GM18507 (cell line): ENCODE results near the gene ITPKA.
A peak's percentile ranks its signal among the peaks of the same experiment; 100 is the strongest.
"Not testable (repeated sequence)": the region's sequence is repeated elsewhere in the genome, so short reads cannot be mapped to it uniquely, and the experiment has no call there.

Source experiments
- DNase-seq: peaks from one replicate; pipeline ENCODE4 v3.0.0; 2011; ENCODE audit warnings: low read depth; ENCODE audit not compliant: insufficient read length; ENCODE audit errors: extremely low spot score
- FAIRE-seq: peaks from 2 replicates; lab custom pipeline; 2011; peaks lifted over from hg19 to GRCh38; lab: Jason Lieb, UNC

Gene ITPKA

GRCh38 chr15:41493205-41493901, at the start of gene ITPKA:
Gene ITPKA, plus strand, starts transcription at chr15:41493874. Its CDS starts 54 bp downstream, at chr15:41493928.
- FAIRE-seq = no peak
- peak; percentile 75 for DNase-seq

DNA sequence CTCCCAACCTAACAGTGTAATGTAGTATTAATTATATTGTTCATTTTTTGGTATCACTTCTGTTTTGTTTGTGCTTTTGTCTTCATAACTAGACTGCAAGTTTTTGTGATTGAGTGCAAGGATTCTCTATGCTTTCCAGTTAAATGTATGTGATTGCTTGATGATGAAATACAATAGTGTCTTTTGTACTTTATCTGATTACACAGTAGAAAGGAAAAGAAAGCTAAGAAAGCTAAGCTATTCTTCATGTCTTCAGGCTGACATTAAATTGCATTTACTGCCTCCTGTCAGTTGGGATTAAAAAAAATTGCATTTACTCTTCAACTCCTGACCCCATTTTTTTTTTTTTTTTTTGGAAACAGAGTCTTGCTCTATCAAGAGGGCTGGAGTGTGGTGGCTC, 48.3 kb upstream of the ITPKA start:
- FAIRE-seq (no peak), DNase-seq (no peak)

GRCh38 chr15:41462084-41462795, 31.4 kb upstream of the ITPKA start:
- DNase-seq (no peak), FAIRE-seq (no peak)

- DNase-seq = no peak
- no peak for FAIRE-seq
Observed at GRCh38 chr15:41464889-41465580, 28.6 kb upstream of the ITPKA start.

GRCh38 chr15:41465822-41466421, 27.8 kb upstream of the ITPKA start:
- DNase-seq (no peak), FAIRE-seq (peak; percentile 73)

DNA sequence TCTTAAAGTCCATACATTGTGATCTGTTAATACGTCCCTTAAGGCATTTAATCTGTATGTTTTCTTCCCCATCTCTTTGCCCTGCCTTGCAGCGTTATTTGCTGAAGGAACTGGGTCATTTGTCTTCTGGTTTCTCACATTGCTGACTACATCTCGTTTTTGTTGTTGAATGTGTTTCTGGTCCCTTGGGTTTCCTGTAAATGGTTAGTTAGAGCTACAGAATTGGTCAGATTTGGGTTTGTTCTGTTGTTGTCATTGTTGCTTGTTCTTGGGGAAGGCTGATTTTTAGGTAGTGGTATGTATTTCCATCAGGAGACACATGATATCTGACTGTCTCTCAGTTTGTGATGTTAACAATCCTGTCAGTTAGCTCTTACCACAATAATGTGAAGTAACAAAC, 27.0 kb upstream of the ITPKA start:
- FAIRE-seq (no peak), DNase-seq (no peak)

- DNase-seq, FAIRE-seq: not testable (repeated sequence)
Observed at GRCh38 chr15:41469644-41470043, 24.0 kb upstream of the ITPKA start.

GRCh38 chr15:41473418-41473817, 20.3 kb upstream of the ITPKA start:
- DNase-seq (no peak), FAIRE-seq (no peak)

- DNase-seq = no peak
- no peak for FAIRE-seq
Observed at GRCh38 chr15:41474436-41474835, 19.2 kb upstream of the ITPKA start.

GRCh38 chr15:41474941-41475340, 18.7 kb upstream of the ITPKA start:
- no peak for FAIRE-seq
- DNase-seq = no peak

DNA sequence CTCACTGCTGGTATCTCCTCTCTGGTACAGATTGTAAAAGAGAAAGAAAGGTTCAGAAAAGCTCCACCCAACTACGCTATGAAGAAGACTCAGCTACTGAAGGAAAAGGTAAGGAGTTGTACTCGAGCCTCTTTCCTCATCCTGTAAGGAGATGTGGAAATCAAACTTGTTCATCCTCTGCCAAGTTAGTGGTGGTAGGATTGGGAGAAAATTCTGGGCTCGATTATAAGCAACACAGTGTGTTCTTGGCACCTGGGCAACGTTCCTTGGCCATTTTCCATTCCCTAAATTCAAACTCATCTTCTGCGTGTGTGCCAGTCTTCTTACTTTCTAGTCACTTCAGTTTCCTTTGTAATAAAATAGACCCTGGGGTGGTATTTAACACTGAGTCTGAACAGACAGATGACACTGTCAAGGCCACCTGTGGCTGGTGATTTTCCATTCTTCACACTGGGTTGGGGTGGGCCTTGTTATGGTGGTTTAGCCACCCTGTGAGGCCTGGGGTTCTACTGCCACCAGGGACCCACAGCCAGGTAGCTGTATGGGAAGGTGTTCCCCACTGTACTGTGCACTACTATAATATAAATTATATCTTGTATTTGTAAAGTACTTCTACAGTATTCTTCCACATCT, 17.1 kb upstream of the ITPKA start:
- no peak for FAIRE-seq
- no peak for DNase-seq

GRCh38 chr15:41480396-41481140, 13.1 kb upstream of the ITPKA start:
- no peak for FAIRE-seq

DNA sequence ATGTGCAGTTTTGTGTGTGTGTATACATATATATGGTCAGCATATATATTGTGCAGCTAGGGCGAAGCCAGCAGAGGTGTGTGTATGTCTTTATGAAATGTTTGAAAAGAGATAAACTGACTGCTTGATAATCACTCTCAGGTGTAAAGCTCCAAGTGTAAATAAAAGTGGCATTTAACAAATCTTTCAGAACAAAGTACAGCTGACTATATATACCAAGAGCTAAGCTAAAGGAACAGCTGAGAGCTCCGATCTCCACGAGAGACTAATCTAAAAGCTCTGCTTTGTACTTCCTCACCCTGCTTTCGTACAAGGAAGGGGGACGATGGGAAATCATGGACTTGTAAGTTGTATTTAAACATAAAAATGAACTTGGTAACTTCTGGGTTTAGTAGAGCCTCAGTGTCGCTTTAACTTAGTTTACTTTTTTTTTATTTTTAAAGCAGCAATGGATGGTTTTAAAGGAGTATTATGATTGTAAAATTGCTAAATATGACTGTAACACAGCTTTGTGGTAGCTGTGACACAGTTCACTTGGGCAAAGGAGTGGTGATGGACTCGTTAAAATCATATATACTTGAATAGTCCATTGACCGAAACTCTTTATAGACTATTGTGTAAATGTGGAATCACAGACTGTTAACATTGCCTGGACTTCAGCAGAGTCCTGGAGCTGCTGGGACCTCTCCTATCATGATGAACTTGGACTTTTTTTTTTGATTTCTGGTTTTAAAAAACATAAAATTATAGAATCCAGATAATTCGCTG, 11.4 kb upstream of the ITPKA start:
- DNase-seq (no peak), FAIRE-seq (peak; percentile 12)

More at GRCh38 chr15:41480396-41481140, 13.1 kb upstream of the ITPKA start:
- no peak for DNase-seq

DNA sequence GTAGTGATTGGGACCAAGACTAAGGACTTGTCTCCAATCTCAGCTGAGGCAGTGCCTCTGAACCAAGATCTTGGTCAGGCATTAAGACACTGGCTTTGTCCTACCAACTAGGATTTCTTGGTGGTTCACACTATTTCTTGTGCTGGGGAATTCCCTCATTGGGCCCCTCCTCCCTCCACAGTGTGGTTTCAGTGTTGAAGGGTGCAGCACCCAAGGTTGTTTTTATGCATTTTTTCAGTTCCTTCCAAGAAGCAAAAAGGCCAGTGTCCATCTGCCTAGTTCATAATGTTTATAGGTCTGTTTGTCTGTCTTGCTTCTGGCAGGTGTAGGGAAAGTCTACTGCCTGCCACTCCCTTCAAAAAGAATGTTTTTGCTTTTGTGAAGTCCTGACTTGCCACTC, 10.6 kb upstream of the ITPKA start:
- FAIRE-seq (peak; percentile 95), DNase-seq (no peak)

DNA sequence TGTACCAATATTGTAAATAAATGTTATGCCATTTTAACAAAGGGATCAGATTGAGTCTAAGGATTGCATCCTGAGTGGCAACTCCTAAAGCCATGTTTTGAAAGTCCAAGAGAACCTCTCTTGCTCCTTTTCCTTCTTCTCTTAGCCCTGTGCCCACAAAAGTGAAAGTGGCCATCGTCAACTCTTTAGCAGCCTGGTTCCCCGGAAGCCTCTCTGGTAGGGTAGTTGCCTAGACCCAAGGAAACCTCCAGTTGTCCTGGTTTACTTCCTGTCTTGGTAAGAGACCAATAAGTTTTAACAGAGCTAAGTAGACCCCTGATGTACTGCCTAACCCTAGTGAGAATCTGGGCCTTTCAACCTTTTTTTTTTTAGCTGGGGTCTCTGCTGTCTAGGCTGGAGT, 10.2 kb upstream of the ITPKA start:
- DNase-seq (no peak), FAIRE-seq (no peak)

DNA sequence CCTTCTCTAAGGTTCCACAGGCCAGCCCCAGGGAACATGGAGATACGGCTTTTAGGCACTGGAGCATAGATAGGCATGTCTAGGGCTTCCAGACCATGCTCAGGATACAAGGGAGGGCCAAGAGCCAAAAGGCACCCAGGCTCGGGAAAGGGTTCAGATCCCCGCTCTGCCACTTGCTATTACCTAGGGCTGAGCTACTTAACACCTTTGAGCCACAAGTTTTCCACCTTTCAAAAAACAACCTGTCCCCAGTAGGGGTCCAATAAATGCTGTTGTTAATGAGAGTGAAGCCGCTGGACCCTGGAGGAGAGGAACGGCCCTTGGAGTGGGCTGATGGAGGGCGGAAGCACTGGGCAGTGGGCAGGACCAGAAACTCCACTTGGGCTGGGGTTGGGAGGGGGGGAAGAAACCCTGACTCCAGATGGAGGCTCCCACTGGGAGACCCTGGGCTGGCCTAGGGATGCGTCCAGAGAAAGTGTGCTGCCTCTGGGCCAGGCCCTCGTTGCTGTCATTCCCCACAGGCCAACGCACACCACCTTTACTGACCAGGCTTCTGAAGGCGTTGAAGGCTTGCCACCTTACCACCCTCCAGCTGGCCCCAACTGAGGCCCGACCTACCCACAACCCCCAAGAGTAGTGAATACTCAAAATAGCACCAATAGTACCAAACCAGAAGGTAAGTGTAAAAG, 8.6 kb upstream of the ITPKA start:
- FAIRE-seq (no peak), DNase-seq (no peak)

DNA sequence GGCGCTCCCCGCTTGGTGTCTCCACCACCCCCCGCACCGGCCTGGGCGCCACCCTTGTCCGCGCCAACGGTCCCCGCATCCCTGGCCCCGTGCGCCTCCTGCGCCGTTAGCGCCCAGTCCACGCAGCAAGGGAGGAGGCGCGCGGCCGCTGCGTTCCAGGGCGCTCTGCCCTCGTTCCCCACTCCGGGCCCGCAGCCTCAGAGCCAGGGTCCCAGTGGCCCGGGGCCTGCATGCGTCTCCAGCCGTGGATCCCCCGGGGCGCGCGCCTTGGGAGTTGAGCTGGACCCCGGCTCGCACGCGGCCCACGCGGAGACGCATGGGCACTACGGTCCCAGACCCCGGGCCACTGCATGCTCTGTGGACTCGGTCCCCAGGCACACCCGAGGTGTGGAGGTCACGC, 7.4 kb upstream of the ITPKA start:
- no peak for DNase-seq
- no peak for FAIRE-seq

DNA sequence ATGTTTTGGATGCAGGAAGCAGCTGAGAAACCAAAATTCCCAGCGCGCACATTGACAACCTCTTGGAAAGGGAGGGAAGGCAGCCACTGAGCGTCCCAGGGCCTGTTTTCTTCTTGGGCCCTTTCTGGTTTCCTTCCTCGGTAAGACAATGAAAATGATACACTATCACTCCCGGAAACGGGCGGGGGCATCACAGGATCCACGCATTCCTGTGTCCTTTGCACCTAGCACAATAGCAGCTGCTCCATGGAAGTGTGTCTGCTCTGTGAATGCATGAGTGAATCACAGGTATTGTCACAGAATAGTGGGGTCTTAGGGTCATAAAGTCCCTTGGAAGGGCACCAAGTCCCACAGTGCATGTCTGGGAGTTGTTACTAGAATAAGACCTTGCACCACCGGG, 6.3 kb upstream of the ITPKA start:
- DNase-seq = no peak
- no peak for FAIRE-seq
